HG02970 (cell line): ENCODE measurements around the gene IL1B.
"Not testable (repeated sequence)": the region's sequence is repeated elsewhere in the genome, so short reads cannot be mapped to it uniquely, and the experiment has no call there.

Experiments used
- ATAC-seq: cut with Tn5 transposase; IDR thresholded peaks from one replicate; pipeline ENCODE4 v1.9.1; 2021; ENCODE audit warnings: mild to moderate bottlenecking, moderate library complexity, moderate number of reproducible peaks; ENCODE audit not compliant: unreplicated experiment, low FRiP score

Gene IL1B

DNA sequence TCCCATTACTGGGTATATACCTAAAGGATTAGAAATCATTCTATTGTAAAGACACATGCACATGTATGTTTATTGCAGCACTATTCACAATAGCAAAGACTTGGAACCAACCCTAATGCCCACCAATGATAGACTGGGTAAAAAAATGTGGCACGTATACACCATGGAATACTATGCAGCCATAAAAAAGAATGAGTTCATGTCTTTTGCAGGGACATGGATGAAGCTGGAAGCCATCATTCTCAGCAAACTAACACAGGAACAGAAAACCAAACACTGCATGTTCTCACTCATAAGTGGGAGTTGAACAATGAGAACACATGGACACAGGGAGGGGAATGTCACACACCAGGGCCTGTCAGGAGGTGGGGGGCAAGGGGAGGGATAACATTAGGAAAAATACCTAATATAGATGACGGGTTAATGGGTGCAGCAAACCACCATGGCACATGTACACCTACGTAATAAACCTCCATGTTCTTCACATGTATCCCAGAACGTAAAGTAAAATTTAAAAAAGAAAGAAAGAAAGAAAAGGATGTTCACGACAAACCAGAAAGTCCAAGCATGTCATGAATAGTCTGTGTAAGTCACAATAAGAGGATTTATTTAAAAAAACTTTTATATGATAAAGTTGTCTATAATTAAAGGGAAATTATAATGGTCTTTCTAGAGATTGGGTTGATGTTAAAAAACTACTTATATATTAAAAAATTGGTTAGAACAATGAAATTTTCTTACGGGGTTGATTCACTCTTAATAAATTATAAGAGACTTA lies 23.0 kb upstream of the IL1B start:
- not testable (repeated sequence) for ATAC-seq

GRCh38 chr2:112850588-112850987 lies 14.0 kb upstream of the IL1B start:
- no peak for ATAC-seq

GRCh38 chr2:112849956-112850355 lies 13.4 kb upstream of the IL1B start:
- no peak for ATAC-seq

- no peak for ATAC-seq
Observed at GRCh38 chr2:112848833-112849232, 12.3 kb upstream of the IL1B start.

DNA sequence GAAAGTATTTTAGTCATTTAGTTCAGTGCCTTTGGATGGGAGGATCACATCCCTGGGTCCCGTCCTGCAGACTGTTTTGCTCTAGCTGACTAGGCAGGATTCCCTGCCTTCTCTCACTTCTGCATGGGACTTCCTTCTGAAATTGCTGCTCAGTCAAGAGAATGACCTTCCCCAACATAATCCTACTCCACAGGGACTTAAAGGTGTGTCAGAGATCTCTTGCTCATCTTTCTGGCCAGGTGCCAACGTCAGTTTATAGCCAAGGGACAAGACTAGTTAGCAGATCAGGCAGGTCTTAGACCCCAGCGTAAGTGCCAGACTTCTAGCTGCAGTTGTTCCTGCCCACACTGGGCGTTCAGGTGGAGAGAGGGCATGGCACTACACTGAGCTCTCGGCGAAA lies 9.5 kb upstream of the IL1B start:
- no peak for ATAC-seq

GRCh38 chr2:112843836-112844235 lies 7.3 kb upstream of the IL1B start:
- no peak for ATAC-seq

DNA sequence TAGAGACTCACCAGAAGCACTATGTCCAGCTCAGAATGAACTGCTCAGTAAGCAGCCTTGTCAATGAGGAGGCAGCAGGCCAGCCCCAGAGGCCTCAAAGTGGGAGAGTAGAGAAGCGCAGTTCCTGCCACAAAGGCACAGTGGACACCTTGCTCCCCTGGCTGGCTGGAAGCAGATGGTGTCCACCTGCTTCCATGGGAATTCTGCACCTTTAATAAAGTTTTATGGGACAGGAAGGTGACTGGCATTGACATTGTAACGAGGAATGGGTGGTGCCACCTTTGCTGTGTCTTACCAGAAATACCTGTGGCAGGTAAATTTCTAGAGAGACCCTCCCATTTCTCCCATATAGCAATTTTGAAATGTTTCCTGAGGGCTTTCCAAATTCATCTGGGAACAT lies 6.7 kb upstream of the IL1B start:
- no peak for ATAC-seq

DNA sequence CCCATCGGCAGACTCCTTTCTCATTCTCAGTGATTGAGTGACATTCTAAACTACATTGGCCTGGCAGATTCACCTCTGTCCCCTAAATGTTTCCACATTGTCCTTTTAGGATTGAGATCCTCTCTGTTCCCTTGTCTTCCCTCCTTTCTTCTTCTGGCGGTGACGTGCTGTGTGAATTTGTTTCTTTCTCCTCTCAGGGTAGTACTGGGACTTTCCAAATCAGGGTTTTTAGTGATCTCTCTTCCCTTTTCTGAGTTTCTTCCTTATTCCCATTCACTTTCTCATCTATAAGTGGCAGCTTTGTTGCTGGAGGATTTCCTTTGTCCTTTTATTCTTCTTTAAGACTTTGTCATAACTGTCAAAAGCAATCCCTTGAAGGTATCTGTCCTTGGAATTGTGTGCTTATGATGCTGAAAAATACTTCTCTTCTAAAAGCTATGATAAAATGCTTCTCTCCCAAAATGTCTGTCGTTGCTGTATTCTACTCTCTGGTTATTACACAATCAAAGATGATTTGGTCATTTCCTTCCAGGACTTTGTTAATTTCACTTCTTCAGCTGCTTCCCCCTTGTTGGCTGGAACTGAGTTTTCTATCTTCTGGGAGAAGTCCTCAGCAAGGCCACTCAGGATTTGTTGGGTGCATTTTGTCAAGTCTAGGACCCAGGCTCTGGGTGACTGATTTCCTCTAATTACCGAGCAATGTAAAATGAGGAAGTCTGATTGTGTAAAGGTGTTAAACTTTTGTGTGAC lies 4.9 kb upstream of the IL1B start:
- ATAC-seq = no peak

DNA sequence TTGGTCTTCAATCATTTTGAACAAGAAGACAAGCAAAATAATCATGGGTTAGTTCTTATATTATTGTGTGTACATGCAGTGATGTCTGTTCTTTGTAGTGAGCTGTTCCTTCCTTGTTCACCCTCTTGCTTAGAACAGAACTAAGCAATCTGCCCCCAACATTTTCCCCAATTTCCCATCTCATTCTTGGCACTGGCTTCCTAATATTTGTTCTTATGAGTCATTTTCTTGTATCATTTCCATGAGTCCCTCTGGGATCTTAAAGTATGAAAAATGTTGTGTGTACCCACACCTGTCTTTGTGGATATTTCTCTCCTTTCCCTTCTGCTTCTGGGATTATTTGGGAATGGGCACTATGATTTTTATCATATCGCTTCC lies 3.5 kb upstream of the IL1B start:
- no peak for ATAC-seq

DNA sequence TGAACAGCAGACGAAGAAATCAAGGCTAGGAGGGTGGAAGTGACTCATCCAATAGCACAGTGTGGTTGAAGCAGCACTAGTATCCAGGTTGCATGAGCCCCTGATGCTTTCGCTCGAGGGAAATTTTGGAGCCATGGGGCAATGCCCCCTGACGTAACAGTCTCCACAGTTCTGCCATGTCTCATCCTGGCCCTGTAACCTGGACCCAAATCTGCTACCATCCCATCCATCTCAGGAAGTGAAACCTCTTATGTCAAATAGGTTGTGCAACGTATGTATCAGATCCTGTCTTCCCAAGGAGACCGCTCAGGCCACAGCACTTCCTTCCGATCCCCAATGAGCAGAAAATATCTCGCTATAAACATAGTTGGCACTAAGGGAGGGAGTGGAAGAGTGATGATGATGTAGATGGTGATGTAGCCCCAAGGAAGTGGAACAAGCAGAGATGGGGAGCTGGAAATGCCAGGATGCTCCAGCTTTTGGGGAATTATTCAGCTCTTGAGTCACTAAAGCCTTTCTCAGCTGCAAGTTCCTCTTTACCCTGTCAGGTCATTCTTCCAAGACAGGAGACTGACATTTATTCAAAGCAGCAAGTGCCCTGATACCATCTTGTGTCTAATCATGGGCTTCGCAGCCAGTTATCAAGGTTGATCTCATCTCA lies 3.0 kb upstream of the IL1B start:
- ATAC-seq = no peak

DNA sequence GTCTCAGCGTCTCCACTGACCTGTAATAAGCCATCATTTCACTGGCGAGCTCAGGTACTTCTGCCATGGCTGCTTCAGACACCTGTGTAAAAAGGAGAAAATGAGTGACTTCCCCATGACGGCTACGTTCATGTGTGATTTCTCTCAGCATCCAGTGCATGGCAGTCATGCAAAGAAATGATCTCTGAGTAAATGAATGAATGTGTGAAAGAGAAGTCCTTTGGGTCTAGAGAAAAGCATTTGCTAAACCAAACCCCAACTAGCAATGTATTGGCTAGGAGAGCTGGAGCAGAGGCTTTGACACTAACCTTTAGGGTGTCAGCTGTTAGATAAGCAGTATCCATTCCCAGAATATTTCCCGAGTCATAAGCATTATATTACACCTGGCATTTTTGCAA lies 417 bp downstream of the IL1B start:
- no peak for ATAC-seq

GRCh38 chr2:112835536-112836162 lies 930 bp downstream of the IL1B start:
- ATAC-seq = no peak

DNA sequence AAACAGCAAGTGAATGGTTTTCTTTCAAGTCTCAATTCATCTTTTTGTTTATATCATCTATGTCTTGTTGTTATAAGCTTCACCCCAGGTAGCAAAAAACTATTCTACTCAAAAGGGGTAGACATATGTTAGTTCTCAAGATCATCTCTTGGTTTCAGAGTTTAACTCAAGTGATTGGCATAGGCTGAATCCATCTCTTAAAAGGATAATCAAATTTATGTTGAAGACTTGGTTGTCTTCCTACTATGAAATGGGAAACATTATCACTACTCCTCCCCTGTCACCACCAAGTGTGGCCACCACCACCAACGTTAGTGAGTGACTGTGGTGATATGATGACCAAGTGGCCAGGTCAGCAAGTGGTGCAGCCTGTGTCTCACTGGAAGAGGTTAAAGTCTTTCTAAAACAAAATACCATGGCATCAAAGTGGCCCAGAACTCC lies 1.5 kb downstream of the IL1B start:
- no peak for ATAC-seq

DNA sequence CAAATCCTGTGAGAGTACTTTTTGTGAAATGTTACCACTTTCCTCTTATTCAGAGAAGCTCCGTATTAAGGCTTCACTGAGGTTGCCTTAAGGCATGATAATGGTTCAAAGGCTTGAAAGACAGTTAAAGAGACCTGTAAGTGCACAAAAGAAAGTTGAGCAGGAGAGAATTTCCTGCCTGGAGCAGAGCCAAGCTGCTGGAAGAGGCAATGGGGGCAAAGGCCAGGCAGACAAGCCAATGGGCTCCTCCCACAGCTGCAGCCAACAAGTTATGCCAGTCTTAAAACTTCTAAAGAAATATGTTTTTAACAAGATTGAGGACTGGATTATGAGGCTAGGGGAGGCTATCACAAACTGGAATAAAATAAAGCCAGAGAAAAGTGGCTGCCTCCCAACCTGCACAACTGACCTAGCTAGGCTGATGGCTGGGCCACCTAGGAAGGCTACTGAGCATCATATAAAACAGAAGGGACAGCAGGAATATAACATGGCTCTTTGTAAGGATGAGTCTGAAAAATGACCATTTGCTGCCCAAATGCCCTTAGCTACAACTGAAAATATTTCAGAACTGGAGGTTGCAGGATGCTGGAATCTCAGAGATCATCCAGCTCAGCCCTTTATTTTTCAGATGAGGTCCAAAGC lies 2.1 kb downstream of the IL1B start:
- ATAC-seq = no peak

DNA sequence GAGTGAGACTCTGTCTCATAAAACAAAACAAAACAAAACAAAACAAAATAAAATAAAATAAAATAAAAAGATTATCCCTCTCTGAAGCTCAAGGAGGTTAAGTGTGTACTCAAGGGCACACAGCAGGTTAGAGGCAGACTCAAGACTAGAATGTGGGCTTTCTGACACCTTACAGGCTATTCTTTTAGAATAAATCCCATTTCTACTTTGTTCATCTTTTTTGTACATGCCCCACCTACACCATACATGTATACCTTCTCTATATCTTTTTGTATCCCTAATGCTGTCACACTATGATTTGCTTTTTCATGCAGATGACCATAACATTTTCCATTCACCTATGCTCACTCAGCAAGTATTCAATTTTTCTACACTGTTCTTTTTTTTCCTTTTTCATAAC lies 2.6 kb downstream of the IL1B start:
- no peak for ATAC-seq

- ATAC-seq = not testable (repeated sequence)
Observed at GRCh38 chr2:112833639-112833931, 3.0 kb downstream of the IL1B start.

DNA sequence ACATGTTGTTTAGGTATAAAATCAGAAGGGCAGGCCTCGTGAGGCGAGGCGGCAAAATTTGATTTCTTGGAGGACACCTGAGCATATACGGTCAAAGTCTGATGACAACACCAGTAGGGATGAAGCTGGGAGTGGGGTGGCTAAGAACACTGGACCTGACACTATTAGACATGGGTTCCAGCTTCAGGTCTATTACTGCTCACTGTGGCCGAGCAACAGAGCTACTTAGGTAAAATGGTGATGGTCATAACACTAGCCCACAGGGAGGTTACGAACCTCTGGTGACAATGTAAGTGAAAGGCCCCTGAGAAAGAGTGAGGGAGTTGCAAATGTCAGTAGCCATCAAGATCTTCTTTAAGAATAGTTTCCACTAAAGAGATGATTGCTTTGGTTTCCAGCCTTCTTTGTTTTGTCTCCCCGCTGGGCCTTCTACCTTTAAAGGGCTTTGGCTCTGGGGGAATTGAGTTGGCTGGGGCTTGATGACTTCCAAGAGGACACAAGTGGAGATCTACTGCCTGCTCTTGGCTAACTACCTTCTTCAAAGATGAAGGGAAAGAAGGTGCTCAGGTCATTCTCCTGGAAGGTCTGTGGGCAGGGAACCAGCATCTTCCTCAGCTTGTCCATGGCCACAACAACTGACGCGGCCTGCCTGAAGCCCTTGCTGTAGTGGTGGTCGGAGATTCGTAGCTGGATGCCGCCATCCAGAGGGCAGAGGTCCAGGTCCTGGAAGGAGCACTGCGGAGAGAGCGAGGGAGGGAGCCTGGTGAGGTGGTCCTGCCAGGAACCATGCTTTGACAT lies 3.5 kb downstream of the IL1B start:
- no peak for ATAC-seq

DNA sequence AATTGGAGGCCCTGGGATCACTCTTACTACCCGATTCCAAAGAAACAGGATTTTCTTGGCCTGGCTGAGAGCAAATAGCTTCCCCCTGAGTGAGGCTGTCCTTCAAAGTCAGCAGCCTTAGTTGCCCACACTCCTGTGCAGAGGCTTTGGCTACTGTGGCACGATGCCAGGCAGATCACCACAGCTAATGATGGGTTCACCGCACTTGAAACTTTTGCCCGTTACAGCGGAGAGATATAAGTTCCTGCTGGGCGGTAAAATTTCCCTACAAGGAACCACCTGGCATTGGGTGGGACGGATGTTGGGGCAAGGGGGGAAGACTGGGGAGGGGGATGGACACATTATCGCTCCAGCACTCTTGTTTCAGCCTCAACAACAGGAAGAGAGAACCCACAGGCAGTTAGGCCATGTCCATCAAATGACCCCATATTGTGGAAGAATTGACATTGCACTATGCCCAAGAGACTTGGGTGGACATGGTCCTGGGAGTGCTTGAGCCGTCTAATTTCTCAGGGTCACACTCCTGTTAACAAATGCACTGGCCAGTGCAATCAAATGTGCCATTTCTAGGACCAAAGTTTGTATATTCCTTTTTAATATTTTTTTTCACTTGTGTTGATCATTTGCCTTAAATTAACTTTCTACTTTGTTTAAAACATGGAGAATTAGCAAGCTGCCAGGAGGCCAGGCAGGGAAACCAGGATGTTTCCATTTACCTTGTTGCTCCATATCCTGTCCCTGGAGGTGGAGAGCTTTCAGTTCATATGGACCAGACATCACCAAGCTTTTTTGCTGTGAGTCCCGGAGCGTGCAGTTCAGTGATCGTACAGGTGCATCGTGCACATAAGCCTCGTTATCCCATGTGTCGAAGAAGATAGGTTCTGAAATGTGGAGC lies 4.4 kb downstream of the IL1B start:
- no peak for ATAC-seq

DNA sequence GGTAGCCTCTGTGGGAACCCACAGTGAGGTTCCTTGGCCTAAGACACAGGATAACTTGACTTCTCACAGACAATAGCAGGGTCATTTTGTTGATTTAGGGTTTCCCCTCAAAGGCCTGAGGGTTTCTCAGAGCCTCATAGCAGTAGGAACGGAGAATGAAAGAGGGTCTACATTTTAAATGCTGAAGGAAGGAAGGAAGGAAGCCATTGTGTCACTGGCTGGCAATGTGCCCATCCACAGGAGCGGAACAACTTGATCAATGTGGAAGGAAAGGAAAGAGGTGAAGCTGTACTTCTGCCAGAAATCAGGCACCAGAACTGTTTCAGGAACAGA lies 5.1 kb downstream of the IL1B start:
- ATAC-seq = no peak
